K562 (cell line): ENCODE results near the gene PPARD. TPM values are rescaled to one million over a fixed set of nuclear protein-coding genes. Genes with fewer than 3 reads are reported as not detected.
A peak's percentile ranks its signal among the peaks of the same experiment; 100 is the strongest.

Source experiments
- ATAC-seq: fragments of 200-7000 bp; cut with Tn5 transposase; 3 replicates; pipeline ENCODE4 v1.9.1; 2020; ENCODE audit warnings: moderate library complexity
- BruUV-seq: library from RNA; stranded (reverse); fragments of 400-500 nt; replicated peaks from 2 replicates; lab custom pipeline; 2021; lab: Mats Ljungman, UMichigan
- CTCF ChIA-PET: fragments of 300-600 bp; formaldehyde crosslinking; extraction: SDS; loops from one replicate; lab custom pipeline; 2021; ENCODE audit warnings: low intra/inter-chr PET ratio; lab: Yijun Ruan, JAX
- POLR2A ChIA-PET: fragments of 300-600, 350-650 bp; sonication (Branson Sonifier 250); formaldehyde crosslinking; extraction: SDS; loops from one replicate; lab custom pipeline; 2021; ENCODE audit warnings: antibody characterized with exemption, inconsistent platforms; lab: Yijun Ruan, JAX
- DNase-seq, 4 experiments: peaks; one replicate each; pipeline versions ENCODE4 v3.0.0 to v3.0.0-alpha.2; 2011 to 2018; ENCODE audit warnings: low spot score in 3 of 4, mixed read lengths in 3 of 4; ENCODE audit errors: extremely low read depth in 1 of 4
- FAIRE-seq: peaks from 2 replicates; lab custom pipeline; 2011; peaks lifted over from hg19 to GRCh38; lab: Jason Lieb, UNC
- H2AFZ ChIP-seq: 2 replicates; pipeline ENCODE4 v1.6.0; 2011; ENCODE audit warnings: low read depth, low read length, control low read depth, inconsistent platforms
- H3K27ac ChIP-seq: fragments of 200-600 bp; 3 replicates; pipeline ENCODE4 v1.8.0; 2011; ENCODE audit warnings: low read depth, mild to moderate bottlenecking, control low read depth, inconsistent platforms, low read length, moderate library complexity, mixed read lengths; ENCODE audit errors: extremely low read depth
- H3K27me3 ChIP-seq, 2 experiments: fragments of 300-600 bp in 1 of 2; 2 replicates in 1 of 2; 3 replicates in 1 of 2; pipeline versions ENCODE4 v1.6.0 to v1.8.0; 2011; ENCODE audit warnings: inconsistent platforms in 2 of 2, low read length in 2 of 2, mild to moderate bottlenecking in 1 of 2, mixed read lengths in 1 of 2, moderate library complexity in 1 of 2; ENCODE audit not compliant: control insufficient read depth in 2 of 2, insufficient read depth in 2 of 2
- H3K36me3 ChIP-seq: fragments of 300-600 bp; 3 replicates; pipeline ENCODE4 v1.8.0; 2011; ENCODE audit warnings: mild to moderate bottlenecking, low read length, inconsistent platforms; ENCODE audit not compliant: control insufficient read depth, insufficient read depth
- H3K4me1 ChIP-seq, 2 experiments: fragments of 200-600 bp in 1 of 2; replicated peaks in 1 of 2; 2 replicates in 1 of 2; 3 replicates in 1 of 2; pipeline versions ENCODE4 v1.5.1 to v1.8.0; 2011; ENCODE audit warnings: inconsistent platforms in 2 of 2, low read length in 2 of 2, mild to moderate bottlenecking in 1 of 2, mixed read lengths in 1 of 2, moderate library complexity in 1 of 2; ENCODE audit not compliant: control insufficient read depth in 2 of 2, insufficient read depth in 2 of 2
- H3K4me2 ChIP-seq: 2 replicates; pipeline ENCODE4 v1.6.1; 2011; ENCODE audit warnings: low read length, control low read depth, inconsistent platforms, mixed read lengths; ENCODE audit not compliant: insufficient read depth
- H3K4me3 ChIP-seq: fragments of 200-600 bp; sonication (generic), shearing (Covaris generic); 2 replicates; pipeline ENCODE4 v1.5.1; 2016; ENCODE audit warnings: control low read depth, inconsistent platforms
- H3K79me2 ChIP-seq: fragments of 200-600 bp; 3 replicates; pipeline ENCODE4 v1.8.0; 2011; ENCODE audit warnings: low read length, inconsistent platforms; ENCODE audit not compliant: control insufficient read depth, insufficient read depth
- H3K9ac ChIP-seq, 2 experiments: 2 replicates each; pipeline versions ENCODE4 v1.6.0 to v1.6.1; 2011; ENCODE audit warnings: low read depth in 2 of 2, low read length in 2 of 2, control low read depth in 1 of 2, inconsistent platforms in 1 of 2, mild to moderate bottlenecking in 1 of 2, mixed read lengths in 1 of 2; ENCODE audit not compliant: insufficient read depth in 1 of 2
- H3K9me1 ChIP-seq: one replicate; pipeline ENCODE4 v1.6.0; 2011; ENCODE audit warnings: inconsistent platforms, mild to moderate bottlenecking, low read length, moderate library complexity; ENCODE audit not compliant: control insufficient read depth, insufficient read depth
- H3K9me3 ChIP-seq: replicated peaks from 2 replicates; pipeline ENCODE4 v1.5.1; 2011; ENCODE audit warnings: low read depth, low read length, inconsistent platforms; ENCODE audit not compliant: control insufficient read depth, insufficient read depth
- H4K20me1 ChIP-seq: replicated peaks from 2 replicates; pipeline ENCODE4 v1.6.1; 2011; ENCODE audit warnings: low read length, inconsistent platforms, mixed read lengths; ENCODE audit not compliant: control insufficient read depth, insufficient read depth
- ARID1B ChIP-seq: fragments of 450-650 bp; IDR thresholded peaks from 2 replicates; pipeline ENCODE4 v1.6.1; 2016; ENCODE audit warnings: antibody characterized with exemption, mild to moderate bottlenecking, inconsistent platforms
- CBFA2T2 ChIP-seq: fragments of 450-650 bp; conservative IDR thresholded peaks from 2 replicates; pipeline ENCODE4 v1.6.1; 2017; ENCODE audit warnings: mild to moderate bottlenecking
- DPF2 ChIP-seq: fragments of 450-650 bp; IDR thresholded peaks from 2 replicates; pipeline ENCODE4 v1.6.1; 2016
- EP300 ChIP-seq: IDR thresholded peaks from 2 replicates; pipeline ENCODE4 v1.6.1; 2012; ENCODE audit warnings: low read length, improper control_type of control experiment
- MECOM ChIP-seq: fragments of 250-450 bp; sonication (Bioruptor Pico); IDR thresholded peaks from 2 replicates; pipeline ENCODE4 v1.8.0; 2022; ENCODE audit warnings: inconsistent platforms
- MEIS2 ChIP-seq: fragments of 450-650 bp; IDR thresholded peaks from 2 replicates; pipeline ENCODE4 v1.6.1; 2014; ENCODE audit warnings: mild to moderate bottlenecking; ENCODE audit not compliant: partially characterized antibody
- NCOR1 ChIP-seq: fragments of 450-650 bp; IDR thresholded peaks from 2 replicates; pipeline ENCODE4 v1.6.1; 2016; ENCODE audit warnings: mild to moderate bottlenecking, moderate library complexity
- NFE2 ChIP-seq: IDR thresholded peaks from 2 replicates; pipeline ENCODE4 v1.6.1; 2014; ENCODE audit warnings: antibody characterized with exemption, low read depth
- NFIC ChIP-seq: fragments of 450-650 bp; IDR thresholded peaks from 2 replicates; pipeline ENCODE4 v1.6.1; 2017; ENCODE audit warnings: mild to moderate bottlenecking, inconsistent platforms
- SIN3A ChIP-seq, 2 experiments: fragments of 150-350 bp in 1 of 2; IDR thresholded peaks; 2 replicates each; pipeline ENCODE4 v1.6.1; 2011 to 2016; ENCODE audit warnings: borderline replicate concordance in 2 of 2, low read depth in 2 of 2, low read length in 2 of 2, mild to moderate bottlenecking in 2 of 2, moderate library complexity in 2 of 2; ENCODE audit not compliant: control insufficient read depth in 1 of 2
- SMARCA4 ChIP-seq: fragments of 450-650 bp; IDR thresholded peaks from 2 replicates; pipeline ENCODE4 v1.6.1; 2016
- TCF3 ChIP-seq: sonication (generic); formaldehyde crosslinking; IDR thresholded peaks from 2 replicates; pipeline ENCODE4 v1.4.0; 2020; ENCODE audit warnings: mild to moderate bottlenecking, missing genetic modification reagents
- TEAD4 ChIP-seq, 2 experiments: sonication (generic) in 1 of 2; formaldehyde crosslinking in 1 of 2; IDR thresholded peaks; 2 replicates each; pipeline versions ENCODE4 v1.6.1 to v1.8.0; 2012 to 2022; ENCODE audit warnings: borderline replicate concordance in 1 of 2, inconsistent platforms in 1 of 2, low read length in 1 of 2, mild to moderate bottlenecking in 1 of 2, missing genetic modification reagents in 1 of 2
- U2AF2 ChIP-seq: fragments of 200-400 bp; formaldehyde crosslinking; optimal IDR thresholded peaks from 2 replicates; pipeline ENCODE3; 2017; ENCODE audit warnings: low read depth, mild to moderate bottlenecking, low read length
- ZNF121 ChIP-seq: sonication (generic); formaldehyde crosslinking; conservative IDR thresholded peaks from 2 replicates; pipeline ENCODE4 v1.8.0; 2022; ENCODE audit warnings: missing genetic modification reagents
- ZNF41 ChIP-seq: fragments of 250-450 bp; sonication (Bioruptor Pico); conservative IDR thresholded peaks from 2 replicates; pipeline ENCODE4 v1.4.0; 2020; ENCODE audit warnings: mild to moderate bottlenecking
- WGBS: fragments of 100-300 bp; shearing (Covaris generic); methylation state at CpG from one replicate; pipeline ENCODE4 v1.1.6; 2016; ENCODE audit warnings: low coverage, mixed read lengths; ENCODE audit not compliant: insufficient coverage; ENCODE audit errors: missing lambda C conversion rate; 5-methylcytosine and 5-hydroxymethylcytosine counted together
- in situ Hi-C: fragments of 300-500 bp; cut with MboI; formaldehyde crosslinking; loops from 4 replicates; pipeline ENCODE4 v1.15.0; 2018; ENCODE audit warnings: inconsistent platforms, mixed read lengths
- intact Hi-C: fragments of 100-400 bp; cut with micrococcal nuclease; formaldehyde crosslinking; loops from 2 replicates; pipeline ENCODE4 v1.14.2; 2022
- polyA plus RNA-seq, 8 experiments: library from polyadenylated mRNA; depleted of rRNA in 4 of 8; stranded (reverse) in 5 of 8; unstranded in 3 of 8; fragments of >200 nt; fragmentation: Nextera tagmentation in 2 of 8; fragmentation: Illumina TruSeq in 1 of 8; extraction: Ambion mirVana in 2 of 8; extraction: Trizol in 1 of 8; gene quantifications; 2 replicates each; pipeline versions ENCODE4 v1.2.1 to v1.2.3, GENCODE V29; 2011 to 2014; ENCODE audit warnings: inconsistent platforms in 1 of 8, missing spikeins in 1 of 8
- total RNA-seq, 7 experiments: library from RNA; depleted of rRNA in 6 of 7; stranded (reverse); fragments of >200 nt in 6 of 7; fragmentation: Illumina TruSeq in 2 of 7; extraction: Trizol in 2 of 7; gene quantifications; 2 replicates each; pipeline versions ENCODE4 v1.2.1 to v1.2.3, GENCODE V29; 2011 to 2021; ENCODE audit warnings: low replicate concordance in 1 of 7
- TF ChIP-seq, protein P1 (sequence below): fragments of 250-450 bp; sonication (Bioruptor Pico); IDR thresholded peaks from 2 replicates; pipeline ENCODE4 v1.8.0; 2021; ENCODE audit warnings: mild to moderate bottlenecking, moderate library complexity
- TF ChIP-seq, protein P2 (sequence below): fragments of 250-450 bp; sonication (Bioruptor Pico); IDR thresholded peaks from 2 replicates; pipeline ENCODE4 v1.4.0; 2020; ENCODE audit warnings: mild to moderate bottlenecking, moderate library complexity

PPARD gene
- total and polyA plus RNA-seq, 9 of the 15 experiments (the other 6 are each of a cell fraction or from before 2014, with no cell fraction given), result 0.14 to 13.2 (median 3.8) TPM

- Histone ChIP-seq H3K4me2 (peak overlapping the region; percentile 48; the same call in 1 of the 2 replicates), H3K9ac (peak overlapping the region in 1 of 2 experiments; percentile 61; a peak in 1 of 4 replicates), H3K9me1 (peaks cover 5% of the 10 kb centered on the region)
- peak; percentile 90 for TF ChIP-seq NFE2
- peak; percentile 62 for TF ChIP-seq DPF2
- no peak for TF ChIP-seq ZNF41 (CRISPR knock-in tag)
- TF ChIP-seq ZNF121, result no peak
- TF ChIP-seq, protein P1, sequence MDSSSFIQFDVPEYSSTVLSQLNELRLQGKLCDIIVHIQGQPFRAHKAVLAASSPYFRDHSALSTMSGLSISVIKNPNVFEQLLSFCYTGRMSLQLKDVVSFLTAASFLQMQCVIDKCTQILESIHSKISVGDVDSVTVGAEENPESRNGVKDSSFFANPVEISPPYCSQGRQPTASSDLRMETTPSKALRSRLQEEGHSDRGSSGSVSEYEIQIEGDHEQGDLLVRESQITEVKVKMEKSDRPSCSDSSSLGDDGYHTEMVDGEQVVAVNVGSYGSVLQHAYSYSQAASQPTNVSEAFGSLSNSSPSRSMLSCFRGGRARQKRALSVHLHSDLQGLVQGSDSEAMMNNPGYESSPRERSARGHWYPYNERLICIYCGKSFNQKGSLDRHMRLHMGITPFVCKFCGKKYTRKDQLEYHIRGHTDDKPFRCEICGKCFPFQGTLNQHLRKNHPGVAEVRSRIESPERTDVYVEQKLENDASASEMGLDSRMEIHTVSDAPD (CRISPR knock-in tag), result 0 out of 2 replicates have a peak, but pooled peaks have one; percentile 8
- no peak for TF ChIP-seq U2AF2
- TF ChIP-seq MECOM (CRISPR knock-in tag), result peak; percentile 94
- TF ChIP-seq NCOR1, result peak; percentile 26; the same call in 1 of the 2 replicates
- TF ChIP-seq MEIS2, result peak; percentile 86
- TF ChIP-seq CBFA2T2, result 0 out of 2 replicates have a peak, but pooled peaks have one; percentile 8
- peak; percentile 68 for TF ChIP-seq ARID1B
- TF ChIP-seq, protein P2, sequence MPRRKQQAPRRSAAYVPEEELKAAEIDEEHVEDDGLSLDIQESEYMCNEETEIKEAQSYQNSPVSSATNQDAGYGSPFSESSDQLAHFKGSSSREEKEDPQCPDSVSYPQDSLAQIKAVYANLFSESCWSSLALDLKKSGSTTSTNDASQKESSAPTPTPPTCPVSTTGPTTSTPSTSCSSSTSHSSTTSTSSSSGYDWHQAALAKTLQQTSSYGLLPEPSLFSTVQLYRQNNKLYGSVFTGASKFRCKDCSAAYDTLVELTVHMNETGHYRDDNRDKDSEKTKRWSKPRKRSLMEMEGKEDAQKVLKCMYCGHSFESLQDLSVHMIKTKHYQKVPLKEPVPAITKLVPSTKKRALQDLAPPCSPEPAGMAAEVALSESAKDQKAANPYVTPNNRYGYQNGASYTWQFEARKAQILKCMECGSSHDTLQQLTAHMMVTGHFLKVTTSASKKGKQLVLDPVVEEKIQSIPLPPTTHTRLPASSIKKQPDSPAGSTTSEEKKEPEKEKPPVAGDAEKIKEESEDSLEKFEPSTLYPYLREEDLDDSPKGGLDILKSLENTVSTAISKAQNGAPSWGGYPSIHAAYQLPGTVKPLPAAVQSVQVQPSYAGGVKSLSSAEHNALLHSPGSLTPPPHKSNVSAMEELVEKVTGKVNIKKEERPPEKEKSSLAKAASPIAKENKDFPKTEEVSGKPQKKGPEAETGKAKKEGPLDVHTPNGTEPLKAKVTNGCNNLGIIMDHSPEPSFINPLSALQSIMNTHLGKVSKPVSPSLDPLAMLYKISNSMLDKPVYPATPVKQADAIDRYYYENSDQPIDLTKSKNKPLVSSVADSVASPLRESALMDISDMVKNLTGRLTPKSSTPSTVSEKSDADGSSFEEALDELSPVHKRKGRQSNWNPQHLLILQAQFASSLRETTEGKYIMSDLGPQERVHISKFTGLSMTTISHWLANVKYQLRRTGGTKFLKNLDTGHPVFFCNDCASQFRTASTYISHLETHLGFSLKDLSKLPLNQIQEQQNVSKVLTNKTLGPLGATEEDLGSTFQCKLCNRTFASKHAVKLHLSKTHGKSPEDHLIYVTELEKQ (CRISPR knock-in tag), result no peak
- no peak for TF ChIP-seq SIN3A (IDR thresholded peaks at IDR 0.05; ENCODE audit: borderline replicate concordance in 2 of 2, control insufficient read depth in 1 of 2, low read depth in 2 of 2, low read length in 2 of 2)
- peak; percentile 62 for TF ChIP-seq EP300
- TF ChIP-seq SMARCA4, result peak; percentile 68; the same call in 1 of the 2 replicates
- TF ChIP-seq TEAD4 (IDR thresholded peaks at IDR 0.05; ENCODE audit: low read length), result peak; percentile 41
- no peak for TF ChIP-seq TEAD4 (CRISPR knock-in tag; IDR thresholded peaks at IDR 0.05; ENCODE audit: borderline replicate concordance)
- peak; percentile 82 for TF ChIP-seq NFIC
- peak; percentile 43 for TF ChIP-seq TCF3
These were observed 50.7 kb downstream of the PPARD start for GRCh38 chr6:35392773-35393672.

More at GRCh38 chr6:35392773-35393672, 50.7 kb downstream of the PPARD start:
- POLR2A ChIA-PET, result interaction anchor here (1.1 to 1.6 kb wide), 3 partner anchors 50 to 56 kb away, joined by 3 to 5 read pairs (median 3); no protein-coding TSS in a partner anchor
- no peak overlapping the region for H3K4me3 ChIP-seq
- H3K9me3 ChIP-seq, result no peaks in the 10 kb centered on the region
- CTCF ChIA-PET, result no interaction called here
- H2AFZ ChIP-seq, result no peak overlapping the region
- ATAC-seq (peak; percentile 86), FAIRE-seq (peak; percentile 88), DNase-seq (peak; percentile 50 to 79 (median 62))
- intact Hi-C loops (no loop called here), in situ Hi-C loops (no loop called here)
- H3K36me3 ChIP-seq, result no peaks in the 10 kb centered on the region
- H3K79me2 ChIP-seq, result no peaks in the 10 kb centered on the region
- peaks cover 24 to 27% of the 10 kb centered on the region in 2 experiments for H3K4me1 ChIP-seq
- 41% methylated on average over 6 of the region's 6 CpGs for WGBS
- no TSS peak for BruUV-seq
- H3K27me3 ChIP-seq, result no peaks in the 10 kb centered on the region
- no peak overlapping the region; the same call in 2 of the 3 replicates for H3K27ac ChIP-seq
- H4K20me1 ChIP-seq, result peaks cover 21% of the 10 kb centered on the region; the same call in 1 of the 2 replicates
